ENCODE results near the gene GIPC3.
"Not testable (repeated sequence)": the region's sequence is repeated elsewhere in the genome, so short reads cannot be mapped to it uniquely, and the experiment has no call there.

The GIPC3 gene

DNA sequence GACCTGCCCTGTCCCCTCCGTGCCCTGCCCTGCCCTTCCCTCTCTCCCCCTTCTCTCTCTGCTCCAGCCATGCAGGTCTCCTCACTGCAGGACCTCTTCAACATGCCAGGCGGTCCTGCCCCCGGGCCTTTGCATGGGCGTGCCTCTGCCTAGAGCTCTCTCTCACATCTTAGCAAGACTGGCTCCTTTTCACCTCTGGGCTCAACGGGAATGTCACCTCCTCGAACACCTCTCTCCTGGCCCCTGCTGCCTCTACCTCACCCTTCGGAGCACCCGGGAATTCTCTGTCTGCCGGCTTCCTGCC lies 33.5 kb upstream of the GIPC3 start:
- no peak for DNase-seq

- no peak for DNase-seq
Observed at GRCh38 chr19:3554254-3555083, 30.8 kb upstream of the GIPC3 start.

DNA sequence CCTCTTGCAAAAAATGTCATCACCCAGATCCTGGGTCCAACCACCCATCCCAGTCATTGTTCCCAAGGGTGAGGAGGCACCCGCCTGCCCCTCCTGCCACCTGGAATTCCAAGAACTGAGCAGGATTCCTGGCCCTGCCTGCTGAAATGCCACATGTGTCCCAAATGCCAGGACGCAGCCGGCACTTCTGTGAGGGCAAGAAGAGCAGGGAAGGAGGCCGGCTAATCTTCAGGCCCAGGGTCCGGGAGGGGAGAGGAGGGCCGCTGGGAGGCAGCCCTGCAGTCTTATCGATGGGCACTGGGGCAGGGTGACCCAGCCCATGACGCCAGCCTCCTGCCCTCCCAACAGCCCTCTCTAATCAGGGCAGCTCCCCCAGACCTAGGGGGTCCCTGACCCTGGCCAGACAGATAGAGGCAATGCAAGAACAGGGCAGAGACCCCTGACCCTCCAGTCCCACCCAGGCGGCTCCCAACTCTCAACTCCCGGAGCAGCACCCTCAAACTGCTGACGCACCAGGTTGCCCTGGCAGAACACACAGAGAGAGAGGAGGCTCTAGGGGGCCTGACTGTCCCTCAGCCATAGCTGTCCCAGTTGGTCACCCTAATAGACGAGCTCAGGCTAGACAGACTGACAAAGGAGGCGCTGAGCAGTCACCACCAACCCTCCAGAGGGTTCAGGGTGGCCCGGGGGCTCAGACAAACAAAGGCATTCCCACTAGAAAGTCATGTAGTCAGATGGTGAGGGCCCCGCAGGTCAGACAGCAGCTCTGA lies 29.4 kb upstream of the GIPC3 start:
- DNase-seq, result no peak

DNA sequence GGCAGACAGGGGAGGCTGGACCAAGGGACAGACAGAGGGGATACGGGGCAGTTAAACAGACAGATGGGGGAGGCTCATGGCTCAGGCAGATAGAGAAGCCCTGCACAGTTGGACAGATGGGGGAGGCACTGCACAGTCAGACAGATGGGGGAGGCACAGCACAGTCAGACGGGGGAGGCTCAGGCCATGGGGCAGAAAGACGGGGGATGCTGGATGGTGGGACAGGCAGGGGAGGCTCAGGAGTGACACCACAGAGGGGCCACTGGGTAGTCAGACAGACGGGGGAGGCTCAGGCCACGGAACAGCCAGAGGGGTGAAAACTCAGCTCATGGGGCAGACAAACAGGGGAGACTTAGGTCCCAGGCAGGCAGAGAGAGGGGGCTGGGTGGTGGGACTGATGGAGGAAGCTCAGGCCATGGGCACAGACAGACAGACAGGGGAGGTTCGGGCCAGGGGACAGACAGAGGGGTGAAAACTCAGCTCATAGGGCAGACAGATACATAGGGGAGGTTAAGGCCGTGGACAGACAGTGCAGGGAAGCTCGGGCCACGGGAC lies 28.8 kb upstream of the GIPC3 start:
- no peak for DNase-seq

DNA sequence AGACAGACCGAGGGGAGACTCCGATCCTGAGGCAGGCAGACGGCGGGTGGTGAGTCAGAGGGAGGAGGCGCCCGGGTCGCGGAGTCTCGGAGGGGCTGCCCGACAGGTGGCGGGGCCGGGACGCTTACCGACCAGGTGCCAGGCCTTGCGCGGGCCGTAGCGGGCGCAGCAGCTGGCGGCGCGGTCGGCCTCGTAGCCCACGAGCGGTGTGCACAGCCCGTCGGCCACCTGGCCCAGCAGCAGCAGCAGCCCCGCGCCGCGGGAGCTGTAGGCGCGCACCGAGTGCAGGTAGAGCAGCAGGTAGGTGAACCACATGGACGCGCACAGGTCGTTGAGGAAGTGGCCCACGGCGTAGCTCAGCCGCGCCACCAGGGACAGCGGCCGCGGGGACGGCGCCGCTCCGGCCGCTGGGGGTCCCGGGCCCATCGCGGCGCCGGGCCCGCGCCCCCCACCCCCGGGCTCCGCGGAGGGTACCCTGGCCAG lies 28.3 kb upstream of the GIPC3 start:
- DNase-seq, result no peak

DNA sequence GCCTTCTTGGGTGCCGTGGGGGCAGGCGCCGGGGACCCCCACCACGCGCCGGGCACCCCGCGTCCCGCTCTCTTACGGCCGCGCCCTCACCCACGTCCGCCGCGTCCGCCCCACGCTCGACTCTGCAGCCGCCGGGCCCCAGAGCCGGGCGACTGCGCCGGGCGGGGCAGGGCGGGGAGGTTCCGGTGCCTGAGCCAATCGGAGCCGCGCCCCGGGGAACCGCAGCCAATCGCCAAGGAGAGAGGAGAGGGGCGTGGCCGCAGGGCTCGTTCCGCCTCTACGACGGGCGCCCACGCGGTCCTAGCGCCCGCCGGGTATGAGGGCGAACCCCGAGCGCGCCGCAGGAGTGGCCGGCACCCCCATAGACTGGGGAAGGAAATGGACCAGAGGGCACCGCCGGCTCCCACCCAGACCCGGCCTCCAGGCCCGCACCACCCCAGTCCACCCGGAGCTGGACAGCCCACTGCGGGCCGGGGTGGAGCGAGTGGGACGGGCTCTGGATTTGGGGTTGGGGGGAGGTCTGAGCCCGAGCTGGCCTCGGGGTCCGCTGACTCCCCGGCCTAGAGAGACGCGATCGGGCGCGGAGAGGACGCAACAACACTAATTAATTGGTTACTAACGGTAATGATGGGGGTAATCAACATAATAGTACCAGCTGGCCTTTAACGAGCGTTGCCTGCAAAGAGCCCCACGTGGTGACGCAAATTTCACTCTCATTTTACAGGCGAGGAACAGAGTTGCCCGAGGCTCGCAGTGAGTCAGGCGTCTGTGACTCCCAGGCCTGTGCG lies 27.6 kb upstream of the GIPC3 start, which contains the start of gene MFSD12:
Gene MFSD12 (minus strand): TSS at position 126 of the 788 bp plus-strand sequence. CDS start 183 bp downstream, outside the sequence.
- peak; percentile 91 for DNase-seq

DNA sequence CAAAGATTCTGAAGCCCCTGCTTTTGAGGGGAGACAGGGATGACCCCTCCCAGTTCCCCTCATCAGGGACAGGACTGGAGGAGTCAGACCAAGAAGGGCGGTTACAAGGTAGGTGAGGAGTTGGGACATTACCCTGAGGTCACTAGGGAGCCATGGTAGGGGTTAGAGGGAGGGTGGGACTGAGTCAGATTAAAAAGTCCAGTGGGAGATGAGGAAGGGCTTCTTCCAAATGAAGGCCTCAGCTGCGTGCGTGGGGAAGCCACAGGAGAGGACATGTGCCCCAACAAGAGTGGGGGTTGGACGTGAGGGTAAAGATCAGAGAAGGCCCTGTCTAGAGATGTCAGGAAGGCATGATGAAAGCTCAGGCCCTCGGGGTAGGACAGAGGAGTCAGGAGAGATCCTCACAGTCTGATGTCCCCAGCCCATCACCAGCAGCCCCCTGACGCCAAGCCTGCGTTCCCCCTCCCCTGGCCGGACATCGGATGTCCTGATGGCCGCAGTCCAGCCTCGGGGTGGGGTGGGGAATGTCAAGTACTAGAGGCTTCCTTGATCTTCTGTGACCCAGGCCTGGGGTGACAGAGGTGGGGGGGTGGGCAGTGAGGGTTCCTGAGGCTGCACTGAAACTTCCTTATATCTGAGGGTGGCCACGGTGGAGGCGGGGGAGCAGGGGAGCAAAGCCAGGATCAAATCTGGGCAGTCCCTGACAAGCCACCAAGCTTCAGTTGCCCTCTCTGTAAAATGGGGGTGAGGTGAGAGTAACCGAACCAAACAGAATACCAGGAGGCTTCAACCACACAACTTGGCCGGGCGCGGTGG lies 21.4 kb upstream of the GIPC3 start:
- no peak for DNase-seq

DNA sequence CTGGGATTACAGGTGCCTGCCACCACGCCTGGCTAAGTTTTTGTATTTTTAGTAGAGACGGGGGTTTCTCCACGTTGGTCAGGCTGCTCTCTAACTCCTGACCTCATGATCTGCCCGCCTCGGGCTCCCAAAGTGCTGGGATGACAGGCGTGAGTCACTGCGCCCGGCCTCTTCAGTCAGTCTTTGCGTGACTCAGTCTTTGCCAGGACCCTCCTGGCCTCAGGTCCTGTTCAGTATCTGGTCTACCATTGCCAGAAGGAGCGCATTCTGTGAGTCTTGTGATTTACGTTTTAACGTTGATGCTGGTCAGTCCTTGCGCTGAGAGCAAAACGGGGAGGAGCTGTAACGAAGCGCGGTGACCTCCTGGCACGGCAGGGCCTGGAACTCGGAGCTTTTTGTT lies 20.1 kb upstream of the GIPC3 start:
- no peak for DNase-seq

DNA sequence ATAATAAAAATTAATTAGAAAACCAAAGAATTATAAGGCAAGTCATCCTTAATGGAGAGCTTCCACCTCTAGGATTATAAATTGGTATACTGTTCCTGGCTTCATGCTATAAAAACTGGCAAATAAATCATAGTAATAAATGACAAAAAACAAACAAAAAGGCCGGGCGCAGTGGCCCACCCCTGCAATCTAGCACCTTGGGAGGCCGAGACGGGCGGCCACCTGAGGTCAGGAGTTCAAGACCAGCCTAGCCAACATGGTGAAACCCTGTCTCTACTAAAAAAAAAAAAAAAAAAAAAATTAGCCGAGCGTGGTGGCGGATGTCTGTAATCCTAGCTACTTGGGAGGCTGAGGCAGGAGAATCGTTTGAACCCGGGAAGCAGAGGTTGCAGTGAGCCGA lies 15.2 kb upstream of the GIPC3 start:
- DNase-seq, result not testable (repeated sequence)

DNA sequence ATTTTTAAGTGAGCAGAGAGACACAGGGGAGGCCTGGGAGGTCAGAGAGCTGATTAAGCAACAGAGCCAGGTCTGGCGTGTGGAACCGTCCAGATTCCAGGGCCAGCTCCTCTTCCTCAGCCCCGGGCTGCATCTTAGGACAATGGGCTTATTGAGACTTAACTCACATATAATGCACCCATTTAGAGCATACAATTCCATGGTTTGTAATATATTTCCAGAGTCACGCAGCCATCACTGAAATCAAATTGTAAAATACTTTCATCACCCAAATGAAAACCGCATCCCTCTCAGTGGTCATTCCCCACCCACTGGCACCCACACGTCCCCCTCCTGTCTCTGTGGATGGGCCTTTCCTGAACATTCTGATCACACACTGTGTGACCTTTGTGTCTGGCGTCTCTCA lies 14.7 kb upstream of the GIPC3 start:
- no peak for DNase-seq

- peak; percentile 100 for DNase-seq
Observed at GRCh38 chr19:3572132-3572854, 13.0 kb upstream of the GIPC3 start.

DNA sequence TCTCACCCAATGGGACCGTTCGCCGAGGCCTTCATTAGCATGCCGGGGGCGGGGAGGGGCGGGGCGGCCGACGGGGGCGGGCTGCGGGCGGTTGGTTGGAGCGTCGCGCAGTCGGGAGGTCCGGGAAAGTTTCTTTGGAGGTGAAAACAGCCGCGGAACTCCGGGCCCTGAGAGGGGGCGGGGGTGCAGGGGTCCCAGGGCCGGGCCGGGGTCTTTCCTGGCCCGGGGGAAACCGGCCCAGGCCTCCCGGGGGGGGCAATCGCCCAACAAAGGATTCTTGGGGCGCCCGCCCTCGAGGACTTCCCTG lies 12.5 kb upstream of the GIPC3 start, which contains the start of gene HMG20B:
Gene HMG20B (plus strand): TSS at position 90 of the 307 bp plus-strand sequence. CDS start 366 bp downstream, outside the sequence.
- DNase-seq, result no peak

GRCh38 chr19:3573162-3573857 lies 12.0 kb upstream of the GIPC3 start:
- no peak for DNase-seq

DNA sequence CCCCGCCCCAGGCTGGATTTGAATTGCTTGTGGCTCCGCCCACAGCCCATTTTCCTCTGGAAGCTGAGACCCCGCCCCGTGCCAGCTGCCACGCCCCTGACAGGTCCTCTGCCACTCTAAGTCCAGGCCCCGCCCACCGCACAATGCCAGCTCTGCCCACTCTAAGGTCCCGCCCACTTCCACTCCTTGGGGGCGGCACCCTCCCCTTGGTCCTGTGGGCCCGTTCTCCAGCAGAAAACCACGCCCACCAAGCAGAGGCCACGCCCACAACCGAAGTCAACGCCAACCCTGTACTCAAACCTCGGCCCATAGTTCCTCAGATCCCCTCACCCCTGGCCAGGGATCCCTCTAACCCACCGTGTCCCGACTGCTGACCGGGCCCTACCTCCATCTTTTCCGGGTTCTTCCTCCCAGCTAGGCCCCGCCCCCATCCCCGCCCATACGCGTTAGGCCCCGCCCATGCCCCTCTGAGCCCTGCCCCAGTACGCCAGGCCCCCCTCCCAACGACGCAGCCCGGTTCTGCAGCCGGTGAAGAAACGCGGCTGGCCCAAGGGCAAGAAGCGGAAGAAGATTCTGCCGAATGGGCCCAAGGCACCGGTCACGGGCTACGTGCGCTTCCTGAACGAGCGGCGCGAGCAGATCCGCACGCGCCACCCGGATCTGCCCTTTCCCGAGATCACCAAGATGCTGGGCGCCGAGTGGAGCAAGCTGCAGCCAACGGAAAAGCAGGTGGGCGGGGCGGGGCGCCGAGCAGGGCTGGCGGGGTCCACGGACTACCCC lies 11.2 kb upstream of the GIPC3 start:
- DNase-seq, result peak; percentile 92

- DNase-seq, result no peak
Observed at GRCh38 chr19:3575260-3575741, 10.0 kb upstream of the GIPC3 start.

DNA sequence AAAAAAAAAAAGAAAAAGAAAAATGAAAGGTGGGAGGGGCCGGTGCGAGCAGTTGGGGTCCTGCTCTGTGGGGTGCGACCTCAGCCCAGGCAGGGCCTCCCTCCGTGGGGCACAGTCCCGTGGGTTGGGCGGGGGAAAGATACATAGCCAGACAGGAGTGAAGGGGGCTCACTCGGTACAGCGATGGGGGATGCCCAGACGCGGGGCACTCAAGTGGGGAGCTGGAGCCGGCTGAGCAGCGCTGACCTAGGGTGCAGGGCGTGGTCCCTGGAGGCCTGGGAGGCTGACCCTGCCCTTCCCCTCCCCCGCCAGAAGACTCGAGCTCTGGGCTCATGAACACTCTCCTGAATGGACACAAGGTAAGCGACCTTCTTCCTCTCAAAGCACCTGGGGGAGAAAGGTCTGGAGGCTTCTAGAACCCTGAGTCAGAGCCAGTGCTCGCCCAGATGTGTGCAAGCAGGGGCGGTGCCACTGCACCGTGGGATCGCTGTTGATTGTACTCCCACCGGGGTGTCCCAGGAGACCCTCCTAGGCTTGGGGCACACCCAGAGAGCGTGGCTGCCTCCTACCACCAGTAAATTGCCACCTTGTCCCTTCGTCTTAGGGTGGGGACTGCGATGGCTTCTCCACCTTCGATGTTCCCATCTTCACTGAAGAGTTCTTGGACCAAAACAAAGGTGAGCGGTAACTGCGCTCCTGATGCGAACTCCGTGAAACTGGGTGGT lies 9.2 kb upstream of the GIPC3 start:
- no peak for DNase-seq

- DNase-seq, result peak; percentile 72
Observed at GRCh38 chr19:3576696-3577443, 8.4 kb upstream of the GIPC3 start.

GRCh38 chr19:3577723-3578344 lies 7.4 kb upstream of the GIPC3 start:
- no peak for DNase-seq
